GM21786 (cell line): Measurements from ENCODE around the gene VAMP2.

Source experiments
- ATAC-seq: cut with Tn5 transposase; IDR thresholded peaks from one replicate; pipeline ENCODE4 v1.9.1; 2021; ENCODE audit not compliant: unreplicated experiment

Gene VAMP2

GRCh38 chr17:8162233-8162996 is at the start of gene VAMP2:
Gene VAMP2 (minus strand): TSS chr17:8162948. CDS start chr17:8162879, 69 bp downstream.
- ATAC-seq = no peak

DNA sequence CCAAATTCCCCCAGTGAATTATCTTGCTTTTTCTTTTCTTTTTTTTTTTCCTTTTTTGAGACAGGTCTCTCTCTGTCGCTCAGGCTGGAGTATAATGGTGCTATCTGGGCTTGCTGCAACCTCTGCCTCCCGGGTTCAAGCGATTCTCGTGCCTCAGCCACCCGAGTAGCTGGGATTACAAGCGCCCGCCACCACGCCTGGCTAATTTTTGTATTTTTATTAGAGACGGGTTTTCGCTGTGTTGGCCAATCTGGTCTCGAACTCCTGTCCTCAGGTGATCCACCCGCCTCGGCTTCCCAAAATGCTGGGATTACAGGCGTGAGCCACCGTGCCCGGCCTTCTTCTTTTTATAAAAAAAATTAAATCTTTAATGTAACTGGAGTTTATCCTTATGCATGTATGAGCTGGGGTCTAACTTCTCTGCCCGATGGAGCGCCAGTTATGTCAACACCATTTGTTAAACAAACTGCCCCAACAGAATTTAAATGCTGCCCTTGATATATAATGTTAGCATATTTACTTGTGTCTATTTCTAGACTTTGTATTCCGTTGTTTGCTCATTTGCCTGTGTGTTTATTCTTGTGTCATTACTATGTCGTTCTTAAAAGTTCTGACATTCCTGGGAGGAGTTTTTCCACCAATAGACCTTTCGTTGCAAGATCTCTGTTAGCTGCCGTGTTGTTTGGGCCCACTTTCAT is 48.2 kb upstream of the VAMP2 start:
- no peak for ATAC-seq

DNA sequence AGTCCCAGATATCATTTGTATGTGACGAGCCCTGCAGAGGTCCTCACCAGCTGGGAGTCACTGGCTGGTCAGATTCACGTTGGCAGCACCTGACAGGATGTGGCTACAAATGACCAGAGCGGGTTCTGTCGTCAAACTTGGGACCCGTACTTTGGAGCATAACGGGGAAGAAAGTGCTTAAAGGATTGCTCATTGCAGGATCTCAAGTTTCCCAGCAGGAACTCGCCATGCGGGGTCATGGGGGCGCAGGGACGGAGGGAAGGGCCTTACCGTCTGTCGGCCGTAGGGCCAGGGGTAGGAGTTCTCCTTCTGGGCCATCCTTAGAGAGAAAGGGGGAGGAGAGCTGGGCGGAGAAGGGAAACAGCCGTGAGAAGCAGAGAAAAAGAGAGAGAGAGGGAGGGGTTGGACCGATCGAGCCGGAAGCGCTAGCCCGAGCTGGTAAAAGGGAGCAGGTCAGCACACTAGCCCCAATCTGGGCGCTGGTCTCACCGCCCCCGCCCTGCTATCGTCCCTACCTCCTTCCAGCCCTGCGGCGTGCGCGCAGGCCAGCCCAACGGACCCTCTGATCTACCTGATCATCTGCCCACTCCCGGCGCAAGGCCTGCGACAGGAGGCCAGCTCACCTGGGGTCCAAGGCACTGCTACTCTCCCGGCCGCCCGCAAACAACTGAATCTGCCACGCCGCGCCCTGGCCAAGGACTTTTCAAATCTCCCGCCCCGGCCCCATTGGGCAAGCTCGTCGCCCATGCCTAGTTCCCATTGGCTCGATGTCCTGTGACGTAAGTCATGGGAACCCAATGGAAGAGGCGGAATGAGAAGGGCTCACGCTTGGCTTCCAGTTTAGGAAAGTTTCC is 47.4 kb upstream of the VAMP2 start, which contains the start of gene AURKB:
TSS of gene AURKB (minus strand) at position 669 of the 854 bp plus-strand sequence. CDS start at position 318, 351 bp downstream.
- peak; percentile 90 for ATAC-seq

- no peak for ATAC-seq
Observed at GRCh38 chr17:8206536-8206935, 43.8 kb upstream of the VAMP2 start.

- ATAC-seq = no peak
Observed at GRCh38 chr17:8204761-8205555, 42.2 kb upstream of the VAMP2 start.

DNA sequence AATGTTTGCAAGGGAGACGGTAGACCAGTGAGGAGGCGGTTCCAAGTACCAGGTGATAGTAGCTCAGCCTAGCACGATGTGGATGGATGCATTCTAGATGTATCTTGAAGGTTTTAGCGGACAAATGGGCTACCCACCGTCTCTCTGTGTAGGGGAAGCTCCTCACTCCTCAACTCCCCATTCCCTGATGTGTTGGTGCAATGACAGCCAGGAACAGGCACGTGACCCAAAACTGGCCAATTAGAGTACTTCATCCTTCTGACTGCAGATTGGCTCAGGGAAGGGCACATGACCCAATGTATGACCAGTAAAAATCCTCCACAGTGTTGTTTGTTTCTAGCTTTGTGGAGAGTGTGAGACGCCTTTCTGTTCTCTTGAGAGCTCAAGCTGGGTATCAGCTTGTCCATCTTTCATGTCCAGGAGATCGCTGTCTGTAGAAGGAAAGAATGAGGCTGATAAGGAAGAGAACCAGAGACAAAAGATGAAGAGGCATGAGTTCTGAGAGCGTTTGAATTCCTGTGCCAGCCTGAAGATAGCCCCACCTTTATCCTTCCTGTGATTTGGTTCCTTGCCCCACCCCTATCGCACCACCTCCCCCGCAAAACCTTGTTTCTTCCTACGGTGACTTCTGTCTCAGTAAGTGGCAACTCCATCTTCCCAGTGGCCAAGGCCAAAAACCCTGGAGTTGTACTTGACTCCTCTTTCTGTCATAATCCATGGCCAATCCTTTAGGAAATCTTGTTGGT is 29.5 kb upstream of the VAMP2 start:
- ATAC-seq = no peak

- ATAC-seq = no peak
Observed at GRCh38 chr17:8190506-8190905, 27.8 kb upstream of the VAMP2 start.

- peak; percentile 61 for ATAC-seq
Observed at GRCh38 chr17:8189711-8190477, 27.1 kb upstream of the VAMP2 start, which contains the start of gene BORCS6. Gene BORCS6 (minus strand): TSS chr17:8190180. CDS start chr17:8190140, 40 bp downstream.

GRCh38 chr17:8189041-8189710 is 26.4 kb upstream of the VAMP2 start:
- no peak for ATAC-seq

DNA sequence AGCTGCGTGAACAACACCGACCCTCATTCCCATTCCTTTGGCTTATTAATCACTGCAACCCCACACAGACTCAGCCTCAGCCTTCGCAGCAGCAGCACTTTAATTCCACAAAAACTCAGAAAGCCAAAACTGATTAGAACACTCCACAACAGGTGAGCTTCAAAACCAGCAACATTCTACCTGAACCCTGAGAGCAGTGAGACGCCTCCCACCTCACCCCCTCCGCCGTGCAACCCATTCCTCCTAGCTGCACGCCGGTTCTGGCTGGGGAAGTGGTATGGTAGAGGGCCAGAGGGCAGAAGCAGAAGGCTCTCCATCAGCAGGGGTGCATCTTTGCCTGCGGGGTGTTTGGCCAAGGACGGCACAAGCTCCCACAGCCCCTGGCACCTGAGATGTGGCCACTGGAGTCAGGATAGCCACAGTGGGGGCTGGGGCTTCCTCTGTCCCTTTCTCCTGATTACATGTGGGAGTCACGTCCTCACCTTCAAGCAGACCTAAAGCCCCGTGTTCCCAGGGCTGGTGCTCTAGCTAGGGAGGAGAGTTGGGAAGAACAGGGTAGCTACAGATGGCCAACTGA is 25.6 kb upstream of the VAMP2 start:
- no peak for ATAC-seq

- peak; percentile 26 for ATAC-seq
Observed at GRCh38 chr17:8187517-8188262, 24.9 kb upstream of the VAMP2 start.

DNA sequence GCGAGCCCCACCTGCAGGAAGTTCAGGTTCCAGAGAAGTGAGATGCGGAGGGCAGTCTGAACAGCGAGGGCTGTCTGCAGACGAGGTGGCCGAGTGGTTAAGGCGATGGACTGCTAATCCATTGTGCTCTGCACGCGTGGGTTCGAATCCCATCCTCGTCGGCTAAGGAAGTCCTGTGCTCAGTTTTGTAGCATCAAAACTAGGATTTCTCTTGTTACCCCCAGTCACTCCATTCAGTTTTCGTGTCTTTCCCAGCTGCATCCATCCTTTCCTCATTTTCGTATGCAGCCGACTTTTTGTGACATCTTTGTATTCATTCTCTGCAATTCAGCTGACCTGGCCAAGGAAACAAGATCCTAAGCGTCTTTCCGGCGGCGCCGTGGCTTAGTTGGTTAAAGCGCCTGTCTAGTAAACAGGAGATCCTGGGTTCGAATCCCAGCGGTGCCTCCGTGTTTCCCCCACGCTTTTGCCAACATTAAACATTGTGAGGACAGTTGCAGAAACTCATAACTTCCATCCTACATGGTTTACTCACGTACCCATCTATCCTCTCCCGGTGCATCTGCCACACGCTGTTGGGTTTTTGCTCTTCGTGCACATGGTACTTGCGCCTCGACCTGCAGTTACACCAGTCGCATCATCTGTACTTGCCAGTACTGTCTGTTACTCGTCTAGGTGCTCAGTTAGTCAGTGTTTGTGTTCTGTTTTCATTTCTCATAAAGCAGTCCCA is 24.2 kb upstream of the VAMP2 start:
- peak; percentile 19 for ATAC-seq

DNA sequence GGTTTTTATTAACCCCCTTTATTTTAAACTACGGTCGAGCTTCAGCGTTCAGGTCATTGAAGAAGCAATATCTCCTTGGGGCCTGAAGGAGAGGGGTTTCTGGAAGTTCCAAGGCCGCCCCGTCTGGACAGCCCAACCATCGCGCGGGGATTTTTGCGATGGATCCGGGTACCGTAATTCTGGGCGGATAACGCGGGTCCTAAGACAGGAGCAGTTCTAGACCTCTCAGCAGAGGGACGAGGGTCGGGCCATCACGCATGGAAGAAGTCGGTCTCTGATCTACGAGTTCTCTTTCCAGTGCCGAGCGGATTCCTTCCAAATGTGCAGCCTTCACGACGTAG is 23.7 kb upstream of the VAMP2 start:
- peak; percentile 1 for ATAC-seq

DNA sequence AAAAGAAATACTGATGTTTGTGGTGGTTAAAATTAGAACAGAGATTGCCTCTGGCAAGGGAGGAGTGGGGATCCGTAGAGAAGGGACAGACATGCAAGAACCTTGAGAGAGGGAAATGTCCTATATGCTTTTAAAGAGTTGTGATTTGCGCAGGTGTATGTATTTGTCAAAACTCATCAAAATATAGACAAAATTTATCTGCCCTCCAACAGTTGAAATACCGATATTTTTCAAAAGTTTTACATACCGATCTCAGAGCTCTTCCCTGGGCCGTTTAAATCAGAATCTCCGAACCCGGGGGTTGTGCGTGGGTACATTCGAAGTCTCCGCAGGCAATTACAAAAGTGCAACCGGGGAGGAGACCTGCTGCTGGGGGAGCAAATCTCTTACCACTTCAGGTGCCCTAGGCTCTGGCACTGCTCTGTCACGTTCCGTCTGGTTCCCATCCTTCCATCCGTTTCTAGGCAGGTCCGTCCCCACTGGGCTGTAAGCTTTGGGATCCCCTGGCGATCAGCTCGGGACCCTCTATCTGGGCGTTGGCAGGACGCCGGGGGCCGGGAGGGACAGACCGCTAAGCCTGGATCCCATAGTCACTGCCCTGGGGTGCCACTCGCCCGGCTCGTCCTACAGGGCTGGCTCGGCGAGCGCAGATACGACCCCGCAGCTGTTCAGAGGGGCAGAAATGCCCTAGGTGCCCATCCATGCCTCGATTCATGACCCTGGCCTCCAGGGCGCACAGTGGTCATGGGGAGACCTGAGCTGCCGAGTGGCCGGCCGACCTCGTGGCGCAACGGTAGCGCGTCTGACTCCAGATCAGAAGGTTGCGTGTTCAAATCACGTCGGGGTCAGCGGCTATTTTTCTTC is 23.1 kb upstream of the VAMP2 start:
- no peak for ATAC-seq

GRCh38 chr17:8176998-8177731 is 14.4 kb upstream of the VAMP2 start:
- no peak for ATAC-seq
